GM21825 (cell line): ENCODE data around the gene CPSF7.
"Not testable (repeated sequence)": the region's sequence is repeated elsewhere in the genome, so short reads cannot be mapped to it uniquely, and the experiment has no call there.

Source experiments
- ATAC-seq: cut with Tn5 transposase; IDR thresholded peaks from one replicate; pipeline ENCODE4 v1.9.1; 2021; ENCODE audit warnings: mild to moderate bottlenecking, moderate library complexity; ENCODE audit not compliant: unreplicated experiment

Gene CPSF7

DNA sequence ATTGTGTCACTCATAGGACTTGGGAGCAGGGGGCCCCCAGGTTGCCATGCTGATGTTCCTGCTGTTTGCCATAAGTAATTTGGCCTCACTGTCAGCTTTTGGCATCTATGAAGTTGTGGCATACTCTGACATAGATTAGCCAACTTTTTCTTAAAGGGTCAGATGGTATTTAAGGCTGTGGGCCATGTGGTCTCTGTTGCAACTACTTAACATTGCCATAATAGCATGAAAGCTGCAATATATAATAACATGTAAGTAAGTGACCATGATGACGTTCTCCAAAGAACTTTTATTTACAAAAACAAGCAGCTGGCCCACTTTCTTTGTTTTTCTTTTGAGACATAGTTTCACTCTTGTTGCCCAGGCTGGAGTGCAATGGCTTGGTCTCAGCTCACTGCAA, 39.6 kb downstream of the CPSF7 start:
- no peak for ATAC-seq

DNA sequence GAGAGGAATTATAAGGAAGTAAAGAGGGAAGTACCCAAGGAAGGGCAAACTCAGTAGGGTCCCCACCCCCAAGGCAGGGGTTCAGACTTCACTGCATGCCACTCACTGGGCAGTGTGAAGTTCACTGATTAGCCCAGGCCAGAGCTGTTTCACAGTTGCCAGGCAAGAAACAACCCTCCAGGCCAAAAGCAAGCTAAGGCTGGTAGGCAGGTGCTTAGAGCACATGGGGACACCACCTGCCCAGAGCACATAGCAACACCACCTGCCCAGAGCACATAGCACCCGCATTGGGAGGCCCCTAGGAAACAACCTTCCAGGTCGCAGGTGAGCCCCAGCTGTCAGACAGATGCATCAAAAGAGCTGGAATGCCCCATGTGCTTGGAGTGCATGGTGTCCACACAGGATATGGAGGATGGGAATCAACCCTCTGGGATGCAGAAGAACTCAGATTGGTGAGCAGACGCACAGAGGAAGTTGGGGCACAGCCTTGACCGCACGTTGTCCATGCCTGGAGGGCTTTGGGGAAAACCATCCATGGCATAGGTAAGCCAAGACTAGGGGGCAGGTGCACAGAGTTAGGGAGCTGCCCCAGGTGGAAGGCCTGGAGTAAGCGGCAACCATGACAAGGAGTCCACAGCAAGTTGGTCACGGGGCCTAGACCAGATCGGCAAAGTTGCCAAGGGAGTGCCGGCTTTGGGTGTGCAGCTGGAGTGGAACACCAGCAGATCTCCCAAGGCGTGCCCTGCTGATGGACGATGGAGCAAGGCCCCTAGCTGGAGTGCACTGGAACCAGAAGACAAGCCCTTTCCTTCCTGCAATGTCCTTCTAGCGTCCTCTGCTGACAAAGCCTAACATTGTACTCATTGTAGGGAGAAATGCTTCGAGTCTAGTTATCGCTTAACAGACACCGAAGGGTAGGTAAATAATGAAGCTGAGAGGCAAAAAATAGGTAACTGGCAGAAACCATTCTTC, 45.2 kb downstream of the CPSF7 start:
- ATAC-seq = no peak

DNA sequence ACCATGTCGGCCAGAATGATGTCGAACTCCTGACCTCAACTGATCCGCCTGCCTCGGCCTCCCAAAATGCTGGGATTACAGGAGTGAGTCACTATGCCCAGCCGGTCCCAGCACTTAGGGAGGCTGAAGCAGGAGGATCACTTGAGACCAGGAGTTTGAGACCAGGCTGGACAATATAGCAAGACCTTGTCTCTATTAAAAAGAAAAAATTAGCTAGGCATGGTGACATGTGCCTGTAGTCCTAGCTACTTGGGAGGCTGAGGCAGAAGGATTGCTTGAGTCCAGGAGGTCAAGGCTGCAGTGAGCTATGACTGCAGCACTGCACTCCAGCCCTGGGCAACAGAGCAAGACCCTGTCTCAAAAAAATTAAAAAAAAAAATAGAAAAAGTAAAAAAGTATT, 45.9 kb downstream of the CPSF7 start:
- not testable (repeated sequence) for ATAC-seq

DNA sequence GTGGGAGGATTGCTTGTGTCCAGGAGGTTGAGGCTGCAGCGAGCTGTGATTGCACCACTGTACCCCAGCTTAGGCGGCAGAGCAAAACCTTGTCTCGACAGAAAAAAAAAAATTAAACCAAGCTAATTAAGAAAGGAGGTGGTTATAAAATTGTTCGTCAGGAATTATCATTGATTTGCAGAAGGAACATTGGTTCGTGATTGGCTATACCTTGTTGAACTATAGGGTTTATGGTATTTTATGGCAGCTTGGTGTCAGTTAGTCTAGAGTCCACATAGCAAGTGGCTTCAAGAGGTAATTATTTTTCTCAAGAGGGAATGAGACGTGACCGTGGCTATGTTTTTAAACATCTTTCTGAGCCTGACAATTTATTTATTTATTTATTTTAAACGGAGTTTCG, 48.9 kb downstream of the CPSF7 start:
- no peak for ATAC-seq

DNA sequence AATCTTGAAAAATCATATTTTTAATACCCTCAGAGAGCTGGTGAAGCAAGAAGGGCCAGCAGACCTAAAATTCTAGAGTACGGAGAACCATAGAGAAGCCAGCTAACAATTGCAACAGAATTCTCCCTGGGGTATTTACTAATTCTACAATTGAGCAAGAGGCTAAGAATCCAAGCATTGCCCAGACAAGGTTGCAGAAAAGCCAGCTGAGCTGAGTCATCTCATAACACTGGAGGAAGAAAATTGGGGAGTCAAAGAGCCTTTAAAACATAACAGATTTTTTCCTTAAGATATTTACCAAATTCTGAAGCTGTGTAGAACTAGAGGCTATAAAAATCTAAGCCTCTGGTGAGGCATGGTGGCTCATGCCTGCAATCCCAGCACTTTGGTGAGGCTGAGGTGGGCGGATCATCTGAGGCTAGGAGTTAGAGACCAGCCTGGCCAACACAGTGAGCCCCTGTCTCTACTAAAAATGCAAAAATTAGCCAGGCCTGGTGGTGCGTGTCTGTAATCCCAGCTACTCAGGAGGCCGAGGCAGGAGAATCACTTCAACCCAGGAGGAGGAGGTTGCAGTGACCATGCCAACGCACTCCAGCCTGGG, 51.0 kb downstream of the CPSF7 start:
- no peak for ATAC-seq

- ATAC-seq = no peak
Measured at GRCh38 chr11:61377461-61378160, 52.2 kb downstream of the CPSF7 start.

GRCh38 chr11:61375761-61376108, 54.0 kb downstream of the CPSF7 start:
- ATAC-seq = no peak

DNA sequence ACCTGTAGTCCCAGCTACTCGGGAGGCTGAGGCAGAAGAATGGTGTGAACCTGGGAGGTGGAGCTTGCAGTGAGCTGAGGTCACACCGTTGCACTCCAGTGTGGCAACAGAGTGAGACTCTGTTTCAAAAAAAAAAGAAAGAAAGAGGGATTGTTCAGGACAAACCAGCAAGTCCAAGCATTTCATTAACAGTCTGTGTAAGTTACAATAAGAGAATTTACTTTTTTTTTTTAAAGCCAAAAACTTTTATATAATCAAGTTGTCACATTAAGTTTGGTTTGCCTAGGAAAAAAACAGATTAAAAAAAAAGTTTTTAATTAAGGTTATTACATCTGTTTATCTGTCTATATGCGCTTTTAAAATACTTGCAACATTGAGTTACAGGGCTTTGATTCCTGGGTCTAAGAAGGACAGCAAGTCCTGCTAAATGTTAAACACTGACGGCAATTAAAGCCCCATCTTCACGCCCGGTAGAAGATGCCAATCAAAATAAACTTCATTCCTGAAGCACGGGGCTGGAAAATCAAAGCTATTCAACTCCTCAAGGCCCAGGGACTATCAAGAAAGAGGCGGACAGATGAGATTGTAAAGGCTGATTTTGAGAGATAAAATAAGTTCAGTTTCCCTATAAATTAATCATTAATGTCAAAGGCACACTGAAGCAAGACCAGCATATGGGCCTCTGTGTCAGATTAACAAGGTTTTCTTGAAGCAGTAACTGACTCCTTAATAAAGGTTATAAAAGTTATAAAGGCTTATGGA, 56.9 kb downstream of the CPSF7 start:
- ATAC-seq = no peak

DNA sequence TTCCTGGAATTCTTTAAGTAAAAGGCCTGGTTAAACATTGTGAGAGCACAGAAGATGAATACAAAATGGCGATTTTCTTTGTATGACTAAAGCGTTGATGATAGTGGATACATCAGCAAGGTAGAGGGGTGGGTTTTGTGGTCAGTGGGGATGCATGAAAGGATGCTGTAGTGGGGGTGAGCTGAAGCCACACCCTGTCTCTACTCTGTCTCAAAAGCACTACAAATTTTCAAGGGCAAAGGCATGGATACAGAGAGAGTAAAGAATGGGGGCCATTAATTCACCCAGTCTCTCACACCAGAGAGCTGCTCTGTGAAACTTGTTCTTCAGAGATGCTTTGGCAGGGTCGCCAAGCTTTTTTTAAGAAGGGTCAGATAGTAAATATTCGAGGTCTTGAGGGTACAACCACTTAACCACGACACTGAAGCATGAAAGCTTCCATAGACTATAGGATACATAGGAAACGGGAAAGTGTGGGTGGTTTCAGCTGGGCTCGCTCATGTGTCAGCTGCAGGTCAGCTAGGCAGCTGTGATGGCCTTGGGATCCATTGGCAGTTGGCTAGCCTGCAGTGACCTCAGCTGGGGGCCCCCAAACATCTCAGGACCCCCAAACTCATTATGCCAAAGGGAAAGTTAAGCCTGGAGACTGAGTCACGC, 59.3 kb downstream of the CPSF7 start:
- no peak for ATAC-seq

GRCh38 chr11:61369372-61370348, 60.1 kb downstream of the CPSF7 start:
- no peak for ATAC-seq

GRCh38 chr11:61368646-61369045, 61.1 kb downstream of the CPSF7 start:
- ATAC-seq = no peak

GRCh38 chr11:61367406-61367805, 62.4 kb downstream of the CPSF7 start:
- no peak for ATAC-seq

- no peak for ATAC-seq
Measured at GRCh38 chr11:61364012-61364675, 65.6 kb downstream of the CPSF7 start.

DNA sequence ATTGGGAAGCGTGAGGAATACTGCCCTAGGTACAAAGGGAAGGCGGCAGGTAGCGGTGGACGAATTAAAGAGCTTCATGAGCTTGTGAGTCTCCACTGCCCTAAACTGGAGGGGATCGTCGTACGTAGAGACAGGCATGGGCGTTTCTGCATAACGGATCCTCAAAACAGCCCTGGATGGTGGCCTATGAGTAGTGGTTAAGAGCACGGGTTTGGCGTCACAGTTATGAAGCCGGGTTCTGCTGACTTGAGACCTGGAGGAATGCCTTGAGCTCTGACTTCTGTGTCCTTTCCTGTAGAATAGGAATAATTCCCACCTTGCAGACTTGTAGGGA, 67.3 kb downstream of the CPSF7 start:
- ATAC-seq = no peak

DNA sequence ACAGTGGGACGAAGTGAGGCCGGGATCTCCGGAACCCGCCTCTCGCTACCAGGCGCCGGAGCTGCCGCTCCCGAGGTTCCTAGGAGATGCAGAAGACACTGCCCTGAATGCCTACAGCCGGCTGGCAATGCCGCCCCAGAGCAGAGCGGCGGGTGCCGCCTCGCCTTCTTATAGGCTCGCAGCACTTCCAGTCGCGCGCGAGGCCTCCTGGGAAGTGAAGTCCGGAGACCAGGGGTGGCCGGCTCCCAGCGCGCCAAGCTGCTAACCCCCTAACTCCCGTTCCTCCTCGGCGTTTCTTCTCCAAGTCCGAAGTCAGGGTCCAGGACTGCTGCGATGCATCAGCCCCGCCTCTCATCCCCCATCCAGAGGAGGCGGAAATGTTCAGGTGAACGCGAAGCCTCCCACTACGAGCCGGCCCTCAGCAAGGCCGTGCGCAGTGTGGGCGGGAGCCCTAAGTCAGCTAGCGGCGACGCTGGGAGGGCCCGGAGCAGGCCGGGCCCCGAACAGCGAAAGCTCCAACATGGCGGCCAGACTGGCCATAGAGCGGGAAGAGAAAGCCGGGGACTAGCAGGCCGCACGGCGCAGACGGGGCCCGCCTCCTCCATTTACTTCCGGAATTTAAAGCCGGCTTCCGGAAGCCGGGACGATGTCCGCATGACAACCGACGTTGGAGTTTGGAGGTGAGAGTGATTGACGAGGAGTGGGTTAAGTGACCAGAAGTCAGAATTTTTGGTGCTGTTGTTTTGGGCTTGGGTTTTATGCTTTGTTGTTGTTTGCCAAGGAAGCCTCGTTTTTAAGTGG, 67.8 kb downstream of the CPSF7 start, which contains the start of the genes CYB561A3 and TMEM138:
Gene CYB561A3 (minus strand): TSS at position 142 of the 801 bp plus-strand sequence. CDS start 5,169 bp downstream, outside the sequence.
Gene TMEM138 (plus strand): TSS at position 634 of the 801 bp plus-strand sequence. CDS start 2,017 bp downstream, outside the sequence.
- peak; percentile 70 for ATAC-seq

GRCh38 chr11:61361237-61361740, 68.5 kb downstream of the CPSF7 start:
- ATAC-seq = peak; percentile 1

GRCh38 chr11:61359516-61359915, 70.3 kb downstream of the CPSF7 start:
- ATAC-seq = no peak

DNA sequence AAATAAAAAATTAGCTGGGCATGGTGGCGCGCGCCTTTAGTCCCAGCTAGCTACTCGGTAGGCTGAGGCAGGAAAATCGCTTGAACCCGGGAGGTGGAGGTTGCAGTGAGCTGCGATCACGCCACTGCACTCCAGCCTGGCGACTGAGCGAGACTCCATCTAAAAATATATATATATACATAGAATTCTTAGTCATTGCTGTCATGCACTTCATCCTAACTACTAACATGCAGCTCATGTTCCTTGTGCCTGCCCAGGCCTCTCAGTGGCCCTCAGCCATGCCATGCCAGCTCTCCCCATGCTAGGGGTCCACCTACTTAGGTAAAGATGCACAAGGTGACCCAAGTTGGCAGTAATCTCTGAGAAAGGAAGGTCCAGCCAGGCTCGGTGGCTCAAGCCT, 71.2 kb downstream of the CPSF7 start:
- ATAC-seq = no peak
